IMR-90 (cell line): ENCODE data around the gene TADA1. TPM values are rescaled to one million over a fixed set of nuclear protein-coding genes. Genes with fewer than 3 reads are reported as not detected.

Experiments
- ATAC-seq: fragments of 200-7000 bp; cut with Tn5 transposase; 2 replicates; pipeline ENCODE4 v1.9.1; 2020; ENCODE audit warnings: low read depth, mild to moderate bottlenecking, moderate library complexity
- BruUV-seq: library from RNA; stranded (reverse); fragments of 400-500 nt; replicated peaks from 2 replicates; lab custom pipeline; 2021; lab: Mats Ljungman, UMichigan
- CTCF ChIA-PET: fragments of 300-600 bp; formaldehyde crosslinking; extraction: SDS; loops from one replicate; lab custom pipeline; 2021; ENCODE audit warnings: antibody characterized with exemption; lab: Yijun Ruan, JAX
- POLR2A ChIA-PET: fragments of 300-600 bp; sonication (Branson Sonifier 250); formaldehyde crosslinking; loops from one replicate; lab custom pipeline; 2022; ENCODE audit warnings: antibody characterized with exemption; ENCODE audit not compliant: unreplicated experiment; lab: Charles Lee
- DNase-seq: peaks from one replicate; pipeline ENCODE4 v3.0.0; 2013
- H2AFZ ChIP-seq: replicated peaks from 2 replicates; pipeline ENCODE3; 2013; ENCODE audit warnings: low read length, mild to moderate bottlenecking; ENCODE audit not compliant: poor library complexity
- H2AK5ac ChIP-seq: 2 replicates; pipeline ENCODE4 v1.6.1; 2013; ENCODE audit warnings: low read depth, low read length, inconsistent platforms
- H2AK9ac ChIP-seq: replicated peaks from 2 replicates; pipeline ENCODE3; 2013; ENCODE audit warnings: mild to moderate bottlenecking, low read depth, low read length, moderate library complexity; ENCODE audit not compliant: poor library complexity
- H2BK120ac ChIP-seq: 2 replicates; pipeline ENCODE4 v1.6.1; 2013; ENCODE audit warnings: low read depth, low read length, inconsistent platforms
- H2BK15ac ChIP-seq: 3 replicates; pipeline ENCODE4 v1.6.1; 2013; ENCODE audit warnings: low read depth, low read length, inconsistent platforms
- H2BK20ac ChIP-seq: 2 replicates; pipeline ENCODE4 v1.6.1; 2013; ENCODE audit warnings: low read depth, mild to moderate bottlenecking, inconsistent platforms, low read length, moderate library complexity
- H2BK5ac ChIP-seq: 2 replicates; pipeline ENCODE4 v1.6.1; 2013; ENCODE audit warnings: mild to moderate bottlenecking, low read depth, low read length, inconsistent platforms; ENCODE audit not compliant: poor library complexity, severe bottlenecking
- H3K14ac ChIP-seq: replicated peaks from 2 replicates; pipeline ENCODE4 v1.6.1; 2013; ENCODE audit warnings: low read depth, low read length, inconsistent platforms
- H3K18ac ChIP-seq: 2 replicates; pipeline ENCODE4 v1.6.1; 2013; ENCODE audit warnings: low read depth, low read length, control low read depth
- H3K23ac ChIP-seq: 2 replicates; pipeline ENCODE4 v1.6.1; 2013; ENCODE audit warnings: low read depth, low read length, inconsistent platforms
- H3K27ac ChIP-seq: 2 replicates; pipeline ENCODE4 v1.5.1; 2013; ENCODE audit warnings: mild to moderate bottlenecking, control low read depth, low read length; ENCODE audit not compliant: insufficient read depth
- H3K27me3 ChIP-seq: 2 replicates; pipeline ENCODE4 v1.6.1; 2013; ENCODE audit warnings: low read length; ENCODE audit not compliant: control insufficient read depth, insufficient read depth
- H3K36me3 ChIP-seq: 2 replicates; pipeline ENCODE4 v1.6.1; 2013; ENCODE audit warnings: low read length, mixed read lengths; ENCODE audit not compliant: control insufficient read depth, insufficient read depth
- H3K4ac ChIP-seq: 2 replicates; pipeline ENCODE4 v1.6.1; 2013; ENCODE audit warnings: low read depth, low read length, inconsistent platforms
- H3K4me1 ChIP-seq: 2 replicates; pipeline ENCODE4 v1.6.1; 2013; ENCODE audit warnings: low read length, mixed read lengths; ENCODE audit not compliant: control insufficient read depth, insufficient read depth
- H3K4me2 ChIP-seq: 2 replicates; pipeline ENCODE4 v1.6.1; 2013; ENCODE audit warnings: low read depth, mild to moderate bottlenecking, control low read depth, low read length, moderate library complexity
- H3K4me3 ChIP-seq: 2 replicates; pipeline ENCODE4 v1.5.1; 2013; ENCODE audit warnings: low read depth, mild to moderate bottlenecking, control low read depth, low read length, moderate library complexity; ENCODE audit not compliant: insufficient read depth
- H3K56ac ChIP-seq: 2 replicates; pipeline ENCODE4 v1.6.1; 2013; ENCODE audit warnings: low read length, inconsistent platforms; ENCODE audit not compliant: insufficient read depth; ENCODE audit errors: extremely low read depth
- H3K79me1 ChIP-seq, 2 experiments: 2 replicates each; pipeline ENCODE4 v1.6.1; 2013; ENCODE audit warnings: low read length in 2 of 2, inconsistent platforms in 1 of 2, low read depth in 1 of 2
- H3K9ac ChIP-seq: 2 replicates; pipeline ENCODE4 v1.6.1; 2013; ENCODE audit warnings: low read depth, low read length, control low read depth
- H3K9me1 ChIP-seq: 2 replicates; pipeline ENCODE4 v1.6.1; 2013; ENCODE audit warnings: low read length, inconsistent platforms; ENCODE audit not compliant: insufficient read depth
- H3K9me3 ChIP-seq: 2 replicates; pipeline ENCODE4 v1.6.1; 2013; ENCODE audit warnings: low read length; ENCODE audit not compliant: control insufficient read depth, insufficient read depth
- H4K20me1 ChIP-seq: 2 replicates; pipeline ENCODE4 v1.6.1; 2013; ENCODE audit warnings: low read length, inconsistent platforms; ENCODE audit not compliant: insufficient read depth
- H4K5ac ChIP-seq: 2 replicates; pipeline ENCODE4 v1.6.1; 2013; ENCODE audit warnings: mild to moderate bottlenecking, low read depth, low read length, control low read depth
- H4K8ac ChIP-seq, 2 experiments: 2 replicates each; pipeline ENCODE4 v1.6.1; 2013; ENCODE audit warnings: low read depth in 2 of 2, low read length in 2 of 2, control low read depth in 1 of 2, inconsistent platforms in 1 of 2
- H4K91ac ChIP-seq: 2 replicates; pipeline ENCODE4 v1.6.1; 2013; ENCODE audit warnings: low read depth, low read length, inconsistent platforms; ENCODE audit not compliant: insufficient read depth
- CEBPB ChIP-seq: IDR thresholded peaks from 2 replicates; pipeline ENCODE4 v1.6.1; 2012; ENCODE audit warnings: low read depth, low read length, improper control_type of control experiment
- MAZ ChIP-seq: IDR thresholded peaks from 2 replicates; pipeline ENCODE4 v1.6.1; 2012; ENCODE audit warnings: low read depth, mild to moderate bottlenecking, low read length, improper control_type of control experiment, moderate library complexity, borderline replicate concordance
- MXI1 ChIP-seq: IDR thresholded peaks from 2 replicates; pipeline ENCODE4 v1.6.1; 2012; ENCODE audit warnings: low read depth, mild to moderate bottlenecking, low read length, moderate library complexity, borderline replicate concordance
- NFE2L2 ChIP-seq: fragments of 150-350 bp; IDR thresholded peaks from 2 replicates; pipeline ENCODE4 v1.6.1; 2016; ENCODE audit warnings: low read depth, mild to moderate bottlenecking, low read length
- POLR2A ChIP-seq: IDR thresholded peaks from 2 replicates; pipeline ENCODE4 v1.6.1; 2012; ENCODE audit warnings: mild to moderate bottlenecking, low read depth, low read length
- WGBS, 2 experiments: methylation state at CpG; one replicate each; pipeline versions ENCODE4 v1.1.5 to v1.1.7; 2013; ENCODE audit warnings: missing lambda C conversion rate in 2 of 2; ENCODE audit not compliant: insufficient read length in 1 of 2; ENCODE audit errors: extremely low coverage in 2 of 2; 5-methylcytosine and 5-hydroxymethylcytosine counted together
- dilution Hi-C: fragments of 300-500 bp; cut with HindIII; formaldehyde crosslinking; loops from one replicate; pipeline ENCODE4 v1.14.3; 2018; ENCODE audit warnings: low sequenced_read_pairs; ENCODE audit not compliant: unreplicated experiment
- in situ Hi-C: fragments of 300-500 bp; cut with MboI; formaldehyde crosslinking; loops from 3 replicates; pipeline ENCODE4 v1.14.3; 2019; ENCODE audit warnings: low sequenced_read_pairs, inconsistent platforms, mixed read lengths
- intact Hi-C: fragments of 100-400 bp; cut with micrococcal nuclease; formaldehyde crosslinking; loops from 2 replicates; pipeline ENCODE4 v1.10.0; 2022
- polyA plus RNA-seq, 3 experiments: library from polyadenylated mRNA; depleted of rRNA; stranded (reverse); fragments of >200 nt; gene quantifications; 2 replicates each; pipeline ENCODE4 v1.2.3, GENCODE V29; 2012; ENCODE audit warnings: low replicate concordance in 1 of 3
- total RNA-seq: library from RNA; depleted of rRNA; stranded (reverse); fragments of >200 nt; gene quantifications from 2 replicates; pipeline ENCODE4 v1.2.3, GENCODE V29; 2012
- TF ChIP-seq, protein P1 (sequence below): fragments of 150-350 bp; IDR thresholded peaks from 2 replicates; pipeline ENCODE4 v1.6.1; 2017; ENCODE audit warnings: mild to moderate bottlenecking, antibody characterized with exemption, low read length, low read depth
- TF ChIP-seq, protein P2 (sequence below): conservative IDR thresholded peaks from 2 replicates; pipeline ENCODE4 v1.5.1; 2012; ENCODE audit warnings: mild to moderate bottlenecking, low read depth, low read length, improper control_type of control experiment
- TF ChIP-seq, protein P3 (sequence below): fragments of 150-350 bp; IDR thresholded peaks from 2 replicates; pipeline ENCODE4 v1.6.1; 2016; ENCODE audit warnings: low read depth, mild to moderate bottlenecking, low read length, moderate library complexity, borderline replicate concordance

The TADA1 gene
- total and polyA plus RNA-seq, 2 of the 4 experiments (the other 2 are of a cell fraction), result 8.2 to 16.8 TPM

DNA sequence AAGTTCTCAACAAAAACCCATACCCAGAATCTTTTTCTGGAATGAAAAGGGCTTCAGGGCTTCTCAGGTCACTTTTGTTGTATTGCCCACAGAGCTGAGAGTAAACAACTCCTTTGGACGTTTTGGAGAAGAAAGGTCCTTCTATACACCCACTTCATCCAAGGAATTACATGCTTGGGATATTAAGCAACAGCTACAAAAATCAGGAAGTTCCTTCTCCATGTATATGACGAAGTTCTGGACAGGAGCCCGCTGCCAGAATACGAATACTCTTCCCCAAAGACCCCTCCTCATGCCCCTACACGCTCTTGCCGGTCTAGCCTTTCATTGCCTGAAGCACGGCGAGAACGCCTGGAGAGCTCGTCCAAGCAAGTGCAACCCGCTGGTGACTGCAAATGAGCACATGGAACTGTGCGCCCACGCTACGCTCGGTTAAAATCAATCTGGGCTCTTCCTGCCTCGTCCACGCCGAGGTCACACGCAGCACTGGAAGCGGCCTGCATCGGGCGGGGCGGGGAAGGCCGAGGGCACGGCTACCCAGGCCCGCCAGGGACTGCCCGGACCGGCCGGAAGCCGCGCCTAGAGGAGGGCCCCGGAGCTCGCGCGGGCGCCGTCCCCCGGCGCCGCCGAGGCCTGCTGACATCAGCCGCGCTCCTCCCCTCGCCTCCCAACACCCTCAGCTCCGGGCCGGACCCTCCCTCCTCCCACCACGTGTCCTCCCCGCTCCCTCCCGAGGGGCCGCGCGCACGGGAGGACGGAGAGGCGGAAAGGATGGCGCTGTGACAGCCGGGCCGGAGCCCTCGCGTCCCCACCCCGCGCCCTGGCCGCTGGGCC is 37.1 kb downstream of the TADA1 start, which contains the start of gene POGK:
POGK (plus strand) TSS at position 710 of the 834 bp plus-strand sequence. CDS start 1,482 bp downstream, outside the sequence.
- Histone ChIP-seq H3K4ac (peak within 1 kb of the TSS; percentile 98), H2BK15ac (peak within 1 kb of the TSS; percentile 89; the same call in 2 of the 3 replicates), H3K9me3 (no peaks in the 10 kb centered on the region), H3K36me3 (peaks cover 28% of the 10 kb centered on the region), H2BK20ac (peak within 1 kb of the TSS; percentile 51; the same call in 1 of the 2 replicates), H3K23ac (peak within 1 kb of the TSS; percentile 91), H2AK5ac (peak within 1 kb of the TSS; percentile 87), H3K27ac (peak within 1 kb of the TSS; percentile 99), H2AK9ac (peak within 1 kb of the TSS; percentile 91), H4K5ac (peak within 1 kb of the TSS; percentile 97), H3K4me1 (peaks cover 11% of the 10 kb centered on the region), H2AFZ (peak within 1 kb of the TSS; percentile 99), H2BK5ac (peak within 1 kb of the TSS; percentile 95), H3K14ac (peak within 1 kb of the TSS; percentile 96), H4K91ac (peak within 1 kb of the TSS; percentile 99), H3K9ac (peak within 1 kb of the TSS; percentile 96), H3K79me1 (peaks cover 27 to 41% of the 10 kb centered on the region in 2 experiments), H4K20me1 (peaks cover 23% of the 10 kb centered on the region), H3K18ac (peak within 1 kb of the TSS; percentile 96), H2BK120ac (peak within 1 kb of the TSS; percentile 90), H3K9me1 (peaks cover 5% of the 10 kb centered on the region), H4K8ac (peak within 1 kb of the TSS; percentile 99), H3K27me3 (peaks cover under 1% of the 10 kb centered on the region), H3K4me3 (peak within 1 kb of the TSS; percentile 80), H3K4me2 (peak within 1 kb of the TSS; percentile 92), H3K56ac (peak within 1 kb of the TSS; percentile 92)
- ATAC-seq, result peak; percentile 97
- CTCF ChIA-PET, result no interaction called here
- DNase-seq, result peak; percentile 88
- in situ Hi-C loops, result no loop called here
- dilution Hi-C loops, result no loop called here
- POLR2A ChIA-PET, result interaction anchor here (0.6 to 1.2 kb wide), 4 partner anchors 9 to 37 kb away, joined by 3 to 5 read pairs (median 3); partner anchors contain the start of gene TADA1
- intact Hi-C loops, result loop anchor here (10.0 kb wide), 1 partner anchor 914 kb away; no protein-coding TSS in a partner anchor
- BruUV-seq, result no TSS peak
- no peak for TF ChIP-seq NFE2L2
- TF ChIP-seq, protein P1, sequence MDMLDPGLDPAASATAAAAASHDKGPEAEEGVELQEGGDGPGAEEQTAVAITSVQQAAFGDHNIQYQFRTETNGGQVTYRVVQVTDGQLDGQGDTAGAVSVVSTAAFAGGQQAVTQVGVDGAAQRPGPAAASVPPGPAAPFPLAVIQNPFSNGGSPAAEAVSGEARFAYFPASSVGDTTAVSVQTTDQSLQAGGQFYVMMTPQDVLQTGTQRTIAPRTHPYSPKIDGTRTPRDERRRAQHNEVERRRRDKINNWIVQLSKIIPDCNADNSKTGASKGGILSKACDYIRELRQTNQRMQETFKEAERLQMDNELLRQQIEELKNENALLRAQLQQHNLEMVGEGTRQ, result peak; percentile 85
- TF ChIP-seq, protein P2, sequence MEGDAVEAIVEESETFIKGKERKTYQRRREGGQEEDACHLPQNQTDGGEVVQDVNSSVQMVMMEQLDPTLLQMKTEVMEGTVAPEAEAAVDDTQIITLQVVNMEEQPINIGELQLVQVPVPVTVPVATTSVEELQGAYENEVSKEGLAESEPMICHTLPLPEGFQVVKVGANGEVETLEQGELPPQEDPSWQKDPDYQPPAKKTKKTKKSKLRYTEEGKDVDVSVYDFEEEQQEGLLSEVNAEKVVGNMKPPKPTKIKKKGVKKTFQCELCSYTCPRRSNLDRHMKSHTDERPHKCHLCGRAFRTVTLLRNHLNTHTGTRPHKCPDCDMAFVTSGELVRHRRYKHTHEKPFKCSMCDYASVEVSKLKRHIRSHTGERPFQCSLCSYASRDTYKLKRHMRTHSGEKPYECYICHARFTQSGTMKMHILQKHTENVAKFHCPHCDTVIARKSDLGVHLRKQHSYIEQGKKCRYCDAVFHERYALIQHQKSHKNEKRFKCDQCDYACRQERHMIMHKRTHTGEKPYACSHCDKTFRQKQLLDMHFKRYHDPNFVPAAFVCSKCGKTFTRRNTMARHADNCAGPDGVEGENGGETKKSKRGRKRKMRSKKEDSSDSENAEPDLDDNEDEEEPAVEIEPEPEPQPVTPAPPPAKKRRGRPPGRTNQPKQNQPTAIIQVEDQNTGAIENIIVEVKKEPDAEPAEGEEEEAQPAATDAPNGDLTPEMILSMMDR, result 0 out of 2 replicates have a peak, but pooled peaks have one; percentile 9
- peak; percentile 92; the same call in 1 of the 2 replicates for TF ChIP-seq MAZ
- peak; percentile 79 for TF ChIP-seq POLR2A
- TF ChIP-seq, protein P3, sequence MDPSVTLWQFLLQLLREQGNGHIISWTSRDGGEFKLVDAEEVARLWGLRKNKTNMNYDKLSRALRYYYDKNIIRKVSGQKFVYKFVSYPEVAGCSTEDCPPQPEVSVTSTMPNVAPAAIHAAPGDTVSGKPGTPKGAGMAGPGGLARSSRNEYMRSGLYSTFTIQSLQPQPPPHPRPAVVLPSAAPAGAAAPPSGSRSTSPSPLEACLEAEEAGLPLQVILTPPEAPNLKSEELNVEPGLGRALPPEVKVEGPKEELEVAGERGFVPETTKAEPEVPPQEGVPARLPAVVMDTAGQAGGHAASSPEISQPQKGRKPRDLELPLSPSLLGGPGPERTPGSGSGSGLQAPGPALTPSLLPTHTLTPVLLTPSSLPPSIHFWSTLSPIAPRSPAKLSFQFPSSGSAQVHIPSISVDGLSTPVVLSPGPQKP, result no peak
- peak; percentile 81 for TF ChIP-seq MXI1
- TF ChIP-seq CEBPB, result peak; percentile 64
- 1% methylated on average over 15 of the region's 63 CpGs; no CpG with 5 or more reads in 1 of the 2 experiments for WGBS, 2 experiments
